Fibroblast of lung (primary cell): Measurements from ENCODE around the gene DNAH10. TPM values are rescaled to one million over a fixed set of nuclear protein-coding genes. Genes with fewer than 3 reads are reported as not detected.

ENCODE experiments used
- DNase-seq, 2 donors: peaks; one replicate each; pipeline versions ENCODE4 v3.0.0 to v3.0.0-alpha.2; 2010; ENCODE audit warnings: low read depth in 2 of 2
- H2AFZ ChIP-seq: 2 replicates; pipeline ENCODE4 v1.5.1; 2012; ENCODE audit warnings: low read length, control low read depth, inconsistent platforms
- H3K27ac ChIP-seq: 2 replicates; pipeline ENCODE4 v1.5.1; 2011; ENCODE audit warnings: low read length, control low read depth; ENCODE audit not compliant: insufficient read depth
- H3K27me3 ChIP-seq: 2 replicates; pipeline ENCODE4 v1.5.1; 2011; ENCODE audit warnings: mild to moderate bottlenecking, low read length; ENCODE audit not compliant: control insufficient read depth, insufficient read depth
- H3K36me3 ChIP-seq: 2 replicates; pipeline ENCODE4 v1.5.1; 2011; ENCODE audit warnings: low read length; ENCODE audit not compliant: control insufficient read depth, insufficient read depth
- H3K4me1 ChIP-seq: 2 replicates; pipeline ENCODE4 v1.5.1; 2011; ENCODE audit warnings: low read length; ENCODE audit not compliant: control insufficient read depth, insufficient read depth; ENCODE audit errors: extremely low read depth
- H3K4me2 ChIP-seq: 2 replicates; pipeline ENCODE4 v1.5.1; 2011; ENCODE audit warnings: low read length, control low read depth; ENCODE audit not compliant: insufficient read depth; ENCODE audit errors: extremely low read depth
- H3K4me3 ChIP-seq, 4 experiments: fragments of 200-600 bp in 1 of 4; sonication (generic) in 1 of 4; replicated peaks in 1 of 4; 2 replicates each; pipeline ENCODE4 v1.5.1; 2011 to 2016; ENCODE audit warnings: low read length in 4 of 4, low read depth in 3 of 4, mild to moderate bottlenecking in 3 of 4, control low read depth in 2 of 4, inconsistent platforms in 1 of 4, mixed read lengths in 1 of 4; ENCODE audit not compliant: insufficient read depth in 1 of 4; ENCODE audit errors: control extremely low read depth in 1 of 4
- H3K79me2 ChIP-seq: 2 replicates; pipeline ENCODE4 v1.5.1; 2012; ENCODE audit warnings: mild to moderate bottlenecking, low read length, inconsistent platforms; ENCODE audit not compliant: control insufficient read depth, insufficient read depth
- H3K9ac ChIP-seq: 2 replicates; pipeline ENCODE4 v1.5.1; 2011; ENCODE audit warnings: mild to moderate bottlenecking, low read length, control low read depth; ENCODE audit not compliant: insufficient read depth
- H3K9me3 ChIP-seq: 2 replicates; pipeline ENCODE4 v1.5.1; 2012; ENCODE audit warnings: low read depth, low read length; ENCODE audit not compliant: control insufficient read depth, insufficient read depth
- H4K20me1 ChIP-seq: 2 replicates; pipeline ENCODE4 v1.5.1; 2011; ENCODE audit warnings: low read length; ENCODE audit not compliant: control insufficient read depth, insufficient read depth; ENCODE audit errors: extremely low read depth
- EZH2 ChIP-seq: IDR thresholded peaks from 2 replicates; pipeline ENCODE4 v1.5.1; 2012; ENCODE audit warnings: low read length, control low read depth, mild to moderate bottlenecking; ENCODE audit errors: missing control alignments
- polyA plus RNA-seq, 2 donors: library from polyadenylated mRNA; depleted of rRNA in 1 of 2; stranded (reverse) in 1 of 2; unstranded in 1 of 2; fragments of >200 nt; gene quantifications; 2 replicates each; pipeline ENCODE4 v1.2.1, GENCODE V29; 2011 to 2012; ENCODE audit warnings: missing spikeins in 1 of 2
- total RNA-seq: library from RNA; depleted of rRNA; stranded (reverse); fragments of >200 nt; gene quantifications from 2 replicates; pipeline ENCODE4 v1.2.1, GENCODE V29; 2014
- TF ChIP-seq, protein P1 (sequence below), 2 donors: IDR thresholded peaks in 1 of 2; conservative IDR thresholded peaks in 1 of 2; 1 replicate in 1 of 2; 2 replicates in 1 of 2; pipeline ENCODE4 v1.5.1; 2011 to 2012; ENCODE audit warnings: low read length in 2 of 2, control low read depth in 1 of 2, inconsistent platforms in 1 of 2, low read depth in 1 of 2, mild to moderate bottlenecking in 1 of 2

DNAH10 gene
- total and polyA plus RNA-seq, 2 donors (not counting 1 experiment from before 2014, with no cell fraction given) = 0.06 to 0.33 TPM

DNA sequence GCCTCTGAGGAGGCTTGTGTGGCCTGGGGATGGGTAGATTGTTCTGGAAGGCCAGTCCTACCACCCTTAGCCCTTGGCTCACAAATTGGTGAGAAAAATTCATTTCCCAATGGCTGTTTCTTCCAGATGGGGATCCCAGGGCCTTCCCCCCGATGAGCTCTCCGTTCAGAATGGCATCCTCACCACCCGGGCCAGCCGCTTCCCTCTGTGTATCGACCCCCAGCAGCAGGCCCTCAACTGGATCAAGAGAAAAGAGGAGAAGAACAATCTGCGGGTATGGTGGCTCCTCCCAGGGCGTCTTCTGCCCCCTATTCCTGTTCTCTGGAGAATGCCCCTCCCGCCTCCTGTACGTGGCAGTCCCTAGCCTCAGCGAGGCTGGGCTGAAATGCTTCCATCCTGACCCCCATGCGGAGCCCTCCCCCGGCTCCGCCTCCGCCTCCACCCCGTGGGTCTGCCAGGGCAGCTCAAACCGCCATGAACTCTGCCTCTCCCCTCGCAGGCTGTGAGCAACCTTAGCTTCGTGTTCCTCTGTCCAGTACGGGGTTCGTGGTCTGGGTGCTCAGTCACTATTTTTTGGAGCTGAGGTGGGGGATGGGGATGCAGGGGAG is 152.7 kb downstream of the DNAH10 start:
- no peaks in the 10 kb centered on the region for H3K9me3 ChIP-seq
- H3K4me1 ChIP-seq = no peaks in the 10 kb centered on the region
- H3K27me3 ChIP-seq = no peaks in the 10 kb centered on the region
- no peaks in the 10 kb centered on the region for H3K79me2 ChIP-seq
- no peak for DNase-seq
- no peak overlapping the region for H3K9ac ChIP-seq
- no peaks in the 10 kb centered on the region for H3K36me3 ChIP-seq
- no peak overlapping the region for H2AFZ ChIP-seq
- no peak overlapping the region for H3K4me3 ChIP-seq
- H4K20me1 ChIP-seq = no peaks in the 10 kb centered on the region
- H3K27ac ChIP-seq = no peak overlapping the region
- H3K4me2 ChIP-seq = no peak overlapping the region
- no peak for TF ChIP-seq EZH2
- TF ChIP-seq, protein P1, sequence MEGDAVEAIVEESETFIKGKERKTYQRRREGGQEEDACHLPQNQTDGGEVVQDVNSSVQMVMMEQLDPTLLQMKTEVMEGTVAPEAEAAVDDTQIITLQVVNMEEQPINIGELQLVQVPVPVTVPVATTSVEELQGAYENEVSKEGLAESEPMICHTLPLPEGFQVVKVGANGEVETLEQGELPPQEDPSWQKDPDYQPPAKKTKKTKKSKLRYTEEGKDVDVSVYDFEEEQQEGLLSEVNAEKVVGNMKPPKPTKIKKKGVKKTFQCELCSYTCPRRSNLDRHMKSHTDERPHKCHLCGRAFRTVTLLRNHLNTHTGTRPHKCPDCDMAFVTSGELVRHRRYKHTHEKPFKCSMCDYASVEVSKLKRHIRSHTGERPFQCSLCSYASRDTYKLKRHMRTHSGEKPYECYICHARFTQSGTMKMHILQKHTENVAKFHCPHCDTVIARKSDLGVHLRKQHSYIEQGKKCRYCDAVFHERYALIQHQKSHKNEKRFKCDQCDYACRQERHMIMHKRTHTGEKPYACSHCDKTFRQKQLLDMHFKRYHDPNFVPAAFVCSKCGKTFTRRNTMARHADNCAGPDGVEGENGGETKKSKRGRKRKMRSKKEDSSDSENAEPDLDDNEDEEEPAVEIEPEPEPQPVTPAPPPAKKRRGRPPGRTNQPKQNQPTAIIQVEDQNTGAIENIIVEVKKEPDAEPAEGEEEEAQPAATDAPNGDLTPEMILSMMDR (conservative IDR thresholded peaks at IDR 0.05 in 1 of 2, IDR thresholded peaks at IDR 0.05 in 1 of 2; ENCODE audit: low read depth in 1 of 2, low read length in 2 of 2) = no peak

DNA sequence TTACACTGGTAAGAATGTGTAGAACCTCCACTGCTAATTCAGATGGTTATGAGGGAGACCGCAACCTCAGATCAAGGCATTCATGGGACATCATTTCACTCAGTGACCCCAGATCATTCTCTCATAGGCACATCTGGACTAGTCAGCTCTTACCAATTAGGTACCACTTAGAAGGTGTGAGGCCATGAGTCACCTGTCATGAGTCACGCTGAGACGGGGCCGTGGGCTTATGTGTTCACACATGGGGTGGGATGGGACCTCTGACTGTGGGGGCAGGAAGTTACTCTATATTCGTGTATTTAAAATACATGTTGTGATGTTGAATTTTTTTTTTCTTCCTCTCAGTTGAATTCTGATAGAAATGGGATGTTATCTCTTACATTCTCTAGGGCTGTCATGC is 154.6 kb downstream of the DNAH10 start:
- H3K36me3 ChIP-seq = no peaks in the 10 kb centered on the region
- no peak for TF ChIP-seq EZH2
- TF ChIP-seq, protein P1 (conservative IDR thresholded peaks at IDR 0.05 in 1 of 2, IDR thresholded peaks at IDR 0.05 in 1 of 2; ENCODE audit: low read depth in 1 of 2, low read length in 2 of 2) = no peak

DNA sequence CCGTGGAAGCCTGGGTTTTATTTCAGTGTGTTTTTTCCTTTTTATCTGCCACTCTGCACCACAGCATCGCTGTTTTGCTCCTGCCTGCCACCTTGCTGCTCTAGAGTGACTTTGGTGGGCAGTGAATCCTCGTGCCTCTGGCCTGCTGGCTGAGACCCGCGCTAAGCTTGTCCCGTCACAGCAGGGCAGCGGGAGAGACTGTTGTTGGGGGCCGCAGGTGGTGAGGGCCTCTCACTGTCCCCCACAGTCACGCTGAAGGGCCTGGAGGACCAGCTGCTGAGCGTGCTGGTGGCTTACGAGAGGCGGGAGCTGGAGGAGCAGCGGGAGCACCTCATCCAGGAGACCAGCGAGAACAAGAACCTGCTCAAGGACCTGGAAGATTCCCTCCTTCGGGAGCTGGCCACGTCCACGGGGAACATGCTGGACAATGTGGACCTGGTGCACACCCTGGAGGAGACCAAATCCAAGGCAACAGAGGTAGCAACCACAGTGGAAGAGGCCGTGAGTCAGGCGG is 155.3 kb downstream of the DNAH10 start:
- Histone ChIP-seq H4K20me1 (no peaks in the 10 kb centered on the region), H3K27ac (no peak overlapping the region), H3K36me3 (no peaks in the 10 kb centered on the region), H2AFZ (no peak overlapping the region), H3K9me3 (no peaks in the 10 kb centered on the region), H3K4me3 (no peak overlapping the region), H3K4me2 (no peak overlapping the region), H3K27me3 (no peaks in the 10 kb centered on the region), H3K79me2 (no peaks in the 10 kb centered on the region), H3K9ac (no peak overlapping the region), H3K4me1 (no peaks in the 10 kb centered on the region)
- TF ChIP-seq, protein P1 (conservative IDR thresholded peaks at IDR 0.05 in 1 of 2, IDR thresholded peaks at IDR 0.05 in 1 of 2; ENCODE audit: low read depth in 1 of 2, low read length in 2 of 2) = no peak
- no peak for TF ChIP-seq EZH2
- no peak for DNase-seq

More for the DNA sequence above, 154.6 kb downstream of the DNAH10 start:
- no peaks in the 10 kb centered on the region for H3K4me1 ChIP-seq
- H3K27me3 ChIP-seq = no peaks in the 10 kb centered on the region
- H3K79me2 ChIP-seq = no peaks in the 10 kb centered on the region
- no peak overlapping the region for H2AFZ ChIP-seq
- H3K9ac ChIP-seq = no peak overlapping the region
- H3K27ac ChIP-seq = no peak overlapping the region
- no peak overlapping the region for H3K4me2 ChIP-seq
- no peaks in the 10 kb centered on the region for H4K20me1 ChIP-seq
- H3K9me3 ChIP-seq = no peaks in the 10 kb centered on the region
- no peak overlapping the region for H3K4me3 ChIP-seq
- peak in 1 of 2 donors; percentile 48 for DNase-seq
